Measurements from ENCODE around the gene KCNIP3.
A peak's percentile ranks its signal among the peaks of the same experiment; 100 is the strongest.

The KCNIP3 gene

DNA sequence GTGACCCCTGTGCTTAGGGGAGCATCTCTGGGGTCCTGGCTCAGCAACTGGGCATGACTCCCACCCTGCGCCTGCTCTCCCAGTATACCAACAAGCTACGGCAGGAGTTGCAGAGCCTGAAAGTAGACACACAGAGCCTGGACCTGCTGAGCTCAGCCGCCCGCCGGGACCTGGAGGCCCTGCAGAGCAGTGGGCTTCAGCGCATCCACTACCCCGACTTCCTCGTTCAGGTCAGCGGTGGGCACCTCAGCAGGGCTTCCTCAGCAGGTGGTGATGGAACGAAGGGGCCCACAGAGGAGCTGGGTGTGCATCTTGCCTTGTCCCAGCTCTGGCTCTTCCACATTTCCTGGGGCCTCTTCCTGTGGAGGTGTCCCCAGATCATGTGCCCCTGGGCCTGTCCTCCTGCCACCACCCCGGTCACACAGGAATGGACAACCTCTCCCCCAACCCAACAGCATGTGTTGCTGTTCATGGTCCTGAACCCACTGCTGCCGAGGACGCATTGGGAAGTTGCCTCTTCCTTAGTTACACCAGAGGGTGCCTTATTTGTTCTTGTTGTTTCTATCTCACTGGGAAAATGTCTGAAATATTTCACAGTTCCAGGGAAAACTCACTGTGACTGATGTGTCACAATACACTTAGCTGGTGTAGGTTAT is 12.1 kb upstream of the KCNIP3 start:
- DNase-seq (ENCODE audit: low read depth), result no peak
- H3K4me3 ChIP-seq (ENCODE audit: low read length), result no peak overlapping the region
- TF ChIP-seq, protein P1, sequence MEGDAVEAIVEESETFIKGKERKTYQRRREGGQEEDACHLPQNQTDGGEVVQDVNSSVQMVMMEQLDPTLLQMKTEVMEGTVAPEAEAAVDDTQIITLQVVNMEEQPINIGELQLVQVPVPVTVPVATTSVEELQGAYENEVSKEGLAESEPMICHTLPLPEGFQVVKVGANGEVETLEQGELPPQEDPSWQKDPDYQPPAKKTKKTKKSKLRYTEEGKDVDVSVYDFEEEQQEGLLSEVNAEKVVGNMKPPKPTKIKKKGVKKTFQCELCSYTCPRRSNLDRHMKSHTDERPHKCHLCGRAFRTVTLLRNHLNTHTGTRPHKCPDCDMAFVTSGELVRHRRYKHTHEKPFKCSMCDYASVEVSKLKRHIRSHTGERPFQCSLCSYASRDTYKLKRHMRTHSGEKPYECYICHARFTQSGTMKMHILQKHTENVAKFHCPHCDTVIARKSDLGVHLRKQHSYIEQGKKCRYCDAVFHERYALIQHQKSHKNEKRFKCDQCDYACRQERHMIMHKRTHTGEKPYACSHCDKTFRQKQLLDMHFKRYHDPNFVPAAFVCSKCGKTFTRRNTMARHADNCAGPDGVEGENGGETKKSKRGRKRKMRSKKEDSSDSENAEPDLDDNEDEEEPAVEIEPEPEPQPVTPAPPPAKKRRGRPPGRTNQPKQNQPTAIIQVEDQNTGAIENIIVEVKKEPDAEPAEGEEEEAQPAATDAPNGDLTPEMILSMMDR (IDR thresholded peaks at IDR 0.05; ENCODE audit: insufficient read depth, low read depth, low read length, missing control alignments), result no peak

DNA sequence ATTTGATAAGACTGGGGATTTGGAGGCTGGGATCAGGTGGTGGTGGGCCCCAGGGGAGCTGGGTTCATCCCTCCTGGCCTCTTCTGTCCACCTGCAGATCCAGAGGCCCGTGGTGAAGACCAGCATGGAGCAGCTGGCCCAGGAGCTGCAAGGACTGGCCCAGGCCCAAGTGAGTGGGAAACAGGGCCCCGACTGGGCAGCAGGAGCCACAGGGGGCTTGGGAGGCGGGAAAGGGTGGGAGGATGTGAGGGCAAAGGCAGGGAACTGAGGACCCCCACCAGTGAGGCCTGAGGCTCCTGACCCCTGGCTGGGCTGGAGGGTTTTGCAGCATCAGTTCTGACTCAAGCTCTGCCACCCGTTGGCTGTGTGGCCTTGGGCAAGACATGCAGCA is 11.6 kb upstream of the KCNIP3 start:
- TF ChIP-seq, protein P1 (IDR thresholded peaks at IDR 0.05; ENCODE audit: insufficient read depth, low read depth, low read length, missing control alignments), result no peak
- no peak overlapping the region for H3K4me3 ChIP-seq (ENCODE audit: low read length)
- no peak for DNase-seq (ENCODE audit: low read depth)

DNA sequence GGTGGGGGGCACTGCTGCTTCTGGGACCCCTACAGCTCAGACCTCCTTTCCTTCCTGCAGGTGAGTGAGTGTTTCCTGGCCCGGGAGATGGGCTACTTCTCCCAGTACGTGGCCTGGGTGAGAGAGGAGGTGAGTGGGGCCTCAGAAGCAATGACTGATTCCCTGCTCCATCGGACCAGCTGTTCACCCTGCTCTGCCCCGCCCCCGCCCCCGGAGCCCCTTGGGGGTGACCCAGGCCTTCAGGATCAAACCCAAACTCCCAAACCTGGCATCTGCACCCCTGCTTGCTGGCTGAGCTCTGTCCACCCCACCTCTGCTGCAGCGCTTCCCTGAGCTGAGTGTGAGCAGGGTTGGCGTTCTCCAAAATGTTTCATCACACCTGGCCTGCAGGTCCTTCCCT is 9.8 kb upstream of the KCNIP3 start:
- H3K4me3 ChIP-seq (ENCODE audit: low read length), result no peak overlapping the region
- TF ChIP-seq, protein P1 (IDR thresholded peaks at IDR 0.05; ENCODE audit: insufficient read depth, low read depth, low read length, missing control alignments), result no peak

DNA sequence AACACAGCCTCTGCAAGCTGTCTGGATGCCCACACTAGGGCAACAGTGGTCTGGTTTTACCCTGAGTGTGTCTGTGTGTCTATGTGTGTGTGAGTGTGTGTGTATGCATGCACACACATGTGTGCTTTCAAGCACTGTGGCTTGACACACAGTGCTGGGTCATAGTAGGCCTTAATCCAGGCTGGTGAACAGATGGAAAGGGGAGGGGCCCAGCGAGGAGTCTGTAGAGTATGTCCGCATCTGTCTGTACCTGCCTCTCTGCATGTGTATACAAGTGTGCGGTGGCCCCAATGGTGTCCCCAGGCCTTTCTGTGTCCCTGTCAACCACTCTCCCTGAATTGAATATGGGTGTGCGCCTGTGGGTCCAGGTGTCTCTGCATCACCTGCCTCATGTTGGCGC is 9.3 kb upstream of the KCNIP3 start:
- TF ChIP-seq, protein P1 (IDR thresholded peaks at IDR 0.05; ENCODE audit: insufficient read depth, low read depth, low read length, missing control alignments), result no peak
- DNase-seq (ENCODE audit: low read depth), result no peak
- no peak overlapping the region for H3K4me3 ChIP-seq (ENCODE audit: low read length)

More for the DNA sequence above, 9.8 kb upstream of the KCNIP3 start:
- DNase-seq (ENCODE audit: low read depth), result no peak

DNA sequence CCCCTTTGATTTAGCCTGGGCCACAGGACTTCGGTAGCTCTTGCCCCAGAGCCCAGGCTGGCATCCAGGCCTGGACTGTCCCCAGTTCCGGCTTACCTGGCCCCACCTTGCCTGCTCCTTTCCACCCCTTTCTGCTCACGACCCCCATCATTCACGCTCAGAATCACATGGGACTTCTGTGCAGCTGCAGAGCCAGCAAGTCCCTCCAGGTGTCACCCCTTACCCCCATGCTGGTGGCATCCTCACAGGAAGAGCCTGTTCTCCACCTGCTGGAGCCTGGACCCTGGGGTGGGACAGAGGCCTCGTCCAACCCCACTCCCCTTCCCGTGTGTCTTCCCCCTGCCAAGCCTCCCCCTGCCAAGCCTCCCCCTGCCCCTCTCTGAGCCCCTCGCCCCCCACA is 7.9 kb upstream of the KCNIP3 start:
- TF ChIP-seq, protein P1 (IDR thresholded peaks at IDR 0.05; ENCODE audit: insufficient read depth, low read depth, low read length, missing control alignments), result no peak
- no peak overlapping the region for H3K4me3 ChIP-seq (ENCODE audit: low read length)
- no peak for DNase-seq (ENCODE audit: low read depth)

DNA sequence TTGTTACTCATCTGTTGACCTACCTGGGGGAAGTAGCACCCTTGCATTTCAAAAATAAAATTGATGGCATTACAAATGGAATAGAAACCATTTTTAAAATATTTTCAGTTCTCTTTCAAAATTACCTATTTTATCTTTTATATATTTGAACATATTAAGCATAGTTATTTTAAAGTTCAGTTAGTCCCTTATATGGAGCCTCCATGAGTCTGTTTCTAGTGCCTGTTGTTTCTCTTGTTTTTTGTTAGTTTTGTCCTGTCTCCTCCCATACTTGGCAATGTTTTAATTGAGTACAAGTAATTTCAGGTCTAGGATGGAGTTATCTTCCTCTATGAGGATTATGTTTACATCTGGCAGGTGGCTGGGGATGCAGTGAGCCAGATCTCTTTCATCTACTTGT is 5.9 kb upstream of the KCNIP3 start:
- no peak overlapping the region for H3K4me3 ChIP-seq (ENCODE audit: low read length)
- TF ChIP-seq, protein P1 (IDR thresholded peaks at IDR 0.05; ENCODE audit: insufficient read depth, low read depth, low read length, missing control alignments), result no peak
- no peak for DNase-seq (ENCODE audit: low read depth)

DNA sequence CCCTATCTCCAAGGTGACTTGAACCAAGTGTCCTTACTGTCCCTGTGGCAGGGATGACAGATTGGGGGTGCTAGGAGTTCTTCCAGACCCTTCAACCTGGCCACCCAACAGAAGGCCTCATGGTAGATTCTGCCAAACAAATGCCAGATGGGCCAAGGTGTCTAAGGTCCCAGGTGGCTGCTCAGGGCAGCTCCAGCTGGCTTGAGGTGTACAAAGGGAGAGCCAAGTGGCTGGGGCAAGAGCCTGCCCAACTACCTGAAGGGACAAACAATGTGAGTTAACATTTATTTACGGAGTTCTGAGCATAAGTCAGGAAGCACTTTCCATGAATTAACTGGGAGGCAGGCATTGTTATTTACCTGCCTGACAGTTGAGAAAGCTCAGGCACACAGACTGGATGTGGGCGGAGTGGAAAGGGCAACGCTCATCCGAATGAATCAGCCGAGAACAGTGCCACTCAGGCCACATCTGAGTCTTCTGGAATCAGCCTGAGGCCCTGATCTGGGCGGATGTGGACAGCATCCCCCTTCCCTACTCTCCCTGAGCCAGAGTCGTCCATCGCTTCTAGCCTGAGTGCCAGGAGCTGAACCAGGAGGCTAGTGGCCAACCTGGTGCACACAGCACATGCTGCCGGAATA is 4.4 kb upstream of the KCNIP3 start:
- peak; percentile 76 for DNase-seq (ENCODE audit: low read depth)
- TF ChIP-seq, protein P1 (IDR thresholded peaks at IDR 0.05; ENCODE audit: insufficient read depth, low read depth, low read length, missing control alignments), result no peak
- no peak overlapping the region for H3K4me3 ChIP-seq (ENCODE audit: low read length)

Data from epithelial cell of esophagus (primary cell).